Epithelial cell of esophagus (primary cell): ENCODE measurements around the gene OR52B4.
A peak's percentile ranks its signal among the peaks of the same experiment; 100 is the strongest.
"Not testable (repeated sequence)": the region's sequence is repeated elsewhere in the genome, so short reads cannot be mapped to it uniquely, and the experiment has no call there.

Experiments
- DNase-seq: peaks from one replicate; pipeline ENCODE4 v3.0.0; 2010; ENCODE audit warnings: low read depth
- H3K4me3 ChIP-seq: 2 replicates; pipeline ENCODE4 v1.5.1; 2011; ENCODE audit warnings: mild to moderate bottlenecking, low read length, control low read depth
- TF ChIP-seq, protein P1 (sequence below): IDR thresholded peaks from 2 replicates; pipeline ENCODE4 v1.5.1; 2011; ENCODE audit warnings: low read depth, mild to moderate bottlenecking, low read length, control low read depth, inconsistent platforms; ENCODE audit not compliant: insufficient read depth; ENCODE audit errors: missing control alignments

The OR52B4 gene

GRCh38 chr11:4368286-4368685 is at the start of gene OR52B4:
OR52B4 (minus strand) TSS chr11:4368386; CDS start chr11:4368295, 91 bp downstream.
- TF ChIP-seq, protein P1, sequence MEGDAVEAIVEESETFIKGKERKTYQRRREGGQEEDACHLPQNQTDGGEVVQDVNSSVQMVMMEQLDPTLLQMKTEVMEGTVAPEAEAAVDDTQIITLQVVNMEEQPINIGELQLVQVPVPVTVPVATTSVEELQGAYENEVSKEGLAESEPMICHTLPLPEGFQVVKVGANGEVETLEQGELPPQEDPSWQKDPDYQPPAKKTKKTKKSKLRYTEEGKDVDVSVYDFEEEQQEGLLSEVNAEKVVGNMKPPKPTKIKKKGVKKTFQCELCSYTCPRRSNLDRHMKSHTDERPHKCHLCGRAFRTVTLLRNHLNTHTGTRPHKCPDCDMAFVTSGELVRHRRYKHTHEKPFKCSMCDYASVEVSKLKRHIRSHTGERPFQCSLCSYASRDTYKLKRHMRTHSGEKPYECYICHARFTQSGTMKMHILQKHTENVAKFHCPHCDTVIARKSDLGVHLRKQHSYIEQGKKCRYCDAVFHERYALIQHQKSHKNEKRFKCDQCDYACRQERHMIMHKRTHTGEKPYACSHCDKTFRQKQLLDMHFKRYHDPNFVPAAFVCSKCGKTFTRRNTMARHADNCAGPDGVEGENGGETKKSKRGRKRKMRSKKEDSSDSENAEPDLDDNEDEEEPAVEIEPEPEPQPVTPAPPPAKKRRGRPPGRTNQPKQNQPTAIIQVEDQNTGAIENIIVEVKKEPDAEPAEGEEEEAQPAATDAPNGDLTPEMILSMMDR = no peak
- DNase-seq = no peak
- H3K4me3 ChIP-seq = no peak within 1 kb of the TSS

DNA sequence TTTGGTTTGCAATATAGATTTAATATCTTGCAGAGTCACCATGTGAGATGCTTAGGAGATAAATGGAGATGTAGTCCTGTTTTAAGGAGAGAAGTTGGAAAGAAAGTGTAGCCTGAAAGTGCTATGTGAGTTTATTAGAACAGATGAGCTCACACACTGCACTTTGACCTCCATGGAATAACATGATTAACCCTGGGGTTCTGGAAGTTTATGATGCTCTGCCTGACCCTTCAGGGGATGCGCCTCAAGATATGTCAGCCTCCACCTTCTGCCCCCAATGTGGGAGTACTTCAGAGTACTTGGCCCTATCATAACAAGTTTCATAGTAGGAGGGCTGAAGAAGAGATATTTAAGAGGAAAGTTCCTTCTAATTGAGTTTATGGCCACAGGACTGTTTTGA is 48.6 kb upstream of the OR52B4 start:
- TF ChIP-seq, protein P1 = no peak
- no peak for DNase-seq

GRCh38 chr11:4416306-4416705 is 48.1 kb upstream of the OR52B4 start:
- H3K4me3 ChIP-seq = no peak overlapping the region
- DNase-seq = no peak
- TF ChIP-seq, protein P1 = no peak

More for the DNA sequence above, 48.6 kb upstream of the OR52B4 start:
- H3K4me3 ChIP-seq = no peak overlapping the region

- not testable (repeated sequence) for H3K4me3 ChIP-seq, DNase-seq
These were observed 38.0 kb upstream of the OR52B4 start for GRCh38 chr11:4406206-4406605.

- DNase-seq = no peak
- TF ChIP-seq, protein P1 = no peak
- peak overlapping the region; percentile 96 for H3K4me3 ChIP-seq
These were observed 25.7 kb upstream of the OR52B4 start for GRCh38 chr11:4393858-4394223.

DNA sequence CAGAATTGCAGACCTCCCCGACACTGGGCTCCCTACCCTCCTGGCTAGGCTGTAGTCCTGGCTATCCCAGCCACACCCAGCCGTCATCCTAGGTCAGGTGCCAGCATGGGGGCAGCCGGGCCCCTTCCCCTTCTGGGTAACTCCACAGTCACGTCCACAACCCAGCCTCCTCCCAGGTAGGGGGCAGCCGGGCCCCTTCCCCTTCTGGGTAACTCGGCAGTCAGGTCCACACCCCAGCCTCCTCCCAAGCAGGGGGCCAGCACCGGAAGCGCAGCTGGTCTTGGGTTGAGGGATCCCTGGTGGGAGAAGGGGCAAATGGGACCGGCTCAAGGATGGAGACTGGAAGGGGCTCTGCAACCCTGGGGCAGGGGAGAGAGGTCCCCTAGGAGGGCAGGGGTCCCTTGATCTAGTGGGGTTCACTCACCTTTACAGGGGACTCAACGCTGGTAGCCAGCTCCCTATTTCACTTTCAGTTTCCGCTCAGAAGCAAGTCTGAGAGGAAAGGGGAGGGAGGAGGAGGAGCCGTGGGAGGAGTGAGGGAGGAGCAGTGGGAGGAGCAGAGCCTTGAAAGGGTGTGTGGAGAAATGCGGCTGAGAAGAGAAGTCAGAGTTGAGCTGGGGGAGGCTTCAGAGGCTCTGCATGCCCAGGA is 25.1 kb upstream of the OR52B4 start, which contains the start of gene TRIM21:
Gene TRIM21 (minus strand): TSS at position 494 of the 649 bp plus-strand sequence. CDS start 3,293 bp downstream, outside the sequence.
- DNase-seq = peak; percentile 87
- H3K4me3 ChIP-seq = peak within 1 kb of the TSS; percentile 96
- TF ChIP-seq, protein P1 = no peak

DNA sequence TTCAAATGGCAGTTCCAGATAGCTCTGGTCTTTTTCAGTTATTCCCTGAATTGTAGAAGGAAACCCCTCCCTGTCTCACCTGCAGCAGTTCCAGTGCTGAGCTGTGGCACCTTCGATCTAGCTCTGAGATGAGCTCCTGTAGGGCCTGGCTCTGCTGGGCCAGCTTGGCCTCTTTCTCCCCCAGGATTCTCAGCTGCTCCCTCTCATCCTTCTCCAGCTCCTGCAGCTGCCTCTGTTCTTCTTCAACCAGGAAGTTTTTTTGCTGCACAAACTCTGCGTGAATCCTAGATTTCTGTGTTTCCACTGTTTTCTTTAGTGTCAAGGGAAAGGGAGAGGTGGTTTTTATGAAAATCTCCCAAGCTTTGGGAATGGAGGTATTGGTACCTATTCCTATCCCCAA is 20.0 kb upstream of the OR52B4 start:
- DNase-seq = no peak
- TF ChIP-seq, protein P1 = no peak
- H3K4me3 ChIP-seq = no peak overlapping the region
